Thyroid gland (tissue), 4 donors: Measurements from ENCODE around the gene CELF5.

Experiments
- CTCF ChIP-seq, 6 experiments: fragments of 200-600 bp in 3 of 6; fragments of 450-650 bp in 3 of 6; sonication (generic) in 3 of 6; IDR thresholded peaks; one replicate each; pipeline ENCODE4 v1.5.1; 2016 to 2019; ENCODE audit warnings: antibody characterized with exemption in 6 of 6, mild to moderate bottlenecking in 2 of 6, inconsistent platforms in 1 of 6, moderate library complexity in 1 of 6
- POLR2A ChIP-seq, 2 donors: fragments of 450-650 bp; IDR thresholded peaks; one replicate each; pipeline ENCODE4 v1.6.1; 2017; ENCODE audit warnings: antibody characterized with exemption in 2 of 2, mild to moderate bottlenecking in 2 of 2, moderate library complexity in 1 of 2

- no peak for TF ChIP-seq CTCF (IDR thresholded peaks at IDR 0.05)
- TF ChIP-seq POLR2A (IDR thresholded peaks at IDR 0.05) = no peak
Observed at GRCh38 chr19:3222709-3223108, 1.8 kb upstream of the CELF5 start.
